Measurements from ENCODE around the gene FNTB. TPM values are rescaled to one million over a fixed set of nuclear protein-coding genes. Genes with fewer than 3 reads are reported as not detected.

FNTB gene
- total RNA-seq, 2 donors from 2014 or later = 8.0 to 14.8 TPM

- DNase-seq (ENCODE audit: low spot score) = no peak
- intact Hi-C loops (cut with DNase I) = no loop called here
Observed at GRCh38 chr14:65038966-65039365, 52.3 kb downstream of the FNTB start.

- intact Hi-C loops (cut with DNase I) = no loop called here
- DNase-seq (ENCODE audit: low spot score) = no peak
Observed at GRCh38 chr14:65040666-65041433, 54.2 kb downstream of the FNTB start.

DNA sequence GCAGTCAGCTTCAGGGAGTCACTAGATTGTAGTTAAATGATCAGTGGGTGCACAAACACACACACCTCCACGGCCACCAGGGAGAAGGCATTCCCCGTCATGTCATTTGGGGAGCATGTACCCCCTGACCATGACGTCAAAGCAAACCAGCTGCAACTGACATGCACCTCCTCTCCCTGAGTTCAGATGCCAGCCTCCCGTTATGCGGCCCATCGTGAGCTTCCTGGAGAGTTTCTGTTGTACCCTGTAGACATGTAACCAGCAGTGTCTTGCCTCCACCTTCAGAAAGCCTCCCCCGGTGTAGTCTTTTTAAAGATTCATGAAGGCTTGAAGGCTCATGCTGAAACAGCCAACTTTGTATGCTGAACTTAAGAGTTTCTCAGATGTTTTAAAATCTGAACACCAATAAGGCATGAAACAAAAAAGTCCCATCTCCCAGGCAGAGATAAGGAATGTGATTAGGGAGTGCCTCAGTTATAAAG is 54.8 kb downstream of the FNTB start:
- intact Hi-C loops (cut with DNase I) = no loop called here
- no peak for DNase-seq (ENCODE audit: low spot score)

DNA sequence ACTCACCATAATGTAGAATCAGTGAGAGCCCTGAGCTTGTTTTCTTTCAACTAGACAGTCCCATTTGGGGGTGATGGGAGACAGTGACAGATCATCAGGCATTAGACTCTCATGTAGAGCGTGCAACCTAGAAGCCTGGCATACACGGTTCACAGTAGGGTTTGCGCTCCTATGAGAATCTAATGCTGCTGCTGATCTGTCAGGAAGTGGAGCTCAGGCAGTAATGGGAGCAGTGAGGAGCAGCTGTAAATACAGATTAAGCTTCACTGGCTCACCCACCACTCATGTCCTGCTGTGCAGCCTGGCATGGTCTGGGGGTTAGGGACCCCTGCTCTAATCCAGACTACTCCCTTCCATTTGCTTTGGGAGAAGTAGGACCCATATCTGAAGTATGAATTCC is 55.6 kb downstream of the FNTB start:
- intact Hi-C loops (cut with DNase I) = no loop called here

GRCh38 chr14:65042731-65043372 is 56.2 kb downstream of the FNTB start:
- intact Hi-C loops (cut with DNase I) = no loop called here
- no peak for DNase-seq (ENCODE audit: low spot score)

More for the DNA sequence above, 55.6 kb downstream of the FNTB start:
- DNase-seq (ENCODE audit: low spot score) = no peak

DNA sequence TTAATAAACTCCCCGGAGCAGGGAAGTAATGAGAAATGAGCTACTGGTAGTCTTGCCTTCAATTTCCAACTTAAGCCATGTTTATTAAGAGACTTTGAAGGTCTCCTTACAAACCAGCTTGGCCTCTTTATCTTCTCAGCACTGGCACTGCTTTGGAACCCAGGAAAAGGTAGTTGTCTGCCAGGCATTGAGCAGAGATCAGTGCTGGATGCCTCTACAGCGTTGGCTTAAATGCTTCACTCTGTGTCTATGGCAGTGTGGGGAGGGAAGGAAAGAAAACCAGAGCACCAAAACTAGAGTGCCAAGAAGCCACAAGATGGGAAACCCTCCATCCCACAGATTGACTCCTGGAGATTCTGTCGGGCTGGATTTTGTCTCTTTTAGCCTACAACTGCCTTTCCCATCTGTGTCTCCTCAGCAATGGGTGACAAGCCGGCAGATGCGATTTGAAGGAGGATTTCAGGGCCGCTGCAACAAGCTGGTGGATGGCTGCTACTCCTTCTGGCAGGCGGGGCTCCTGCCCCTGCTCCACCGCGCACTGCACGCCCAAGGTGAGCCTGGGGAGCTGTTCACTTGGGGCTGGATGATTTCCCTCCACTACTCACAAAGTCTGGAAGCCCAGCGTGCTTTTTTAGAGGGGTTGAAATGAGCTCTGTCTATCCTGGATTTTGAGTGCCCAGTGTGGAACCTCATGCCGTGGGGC is 57.3 kb downstream of the FNTB start:
- DNase-seq (ENCODE audit: low spot score) = no peak
- intact Hi-C loops (cut with DNase I) = no loop called here

DNA sequence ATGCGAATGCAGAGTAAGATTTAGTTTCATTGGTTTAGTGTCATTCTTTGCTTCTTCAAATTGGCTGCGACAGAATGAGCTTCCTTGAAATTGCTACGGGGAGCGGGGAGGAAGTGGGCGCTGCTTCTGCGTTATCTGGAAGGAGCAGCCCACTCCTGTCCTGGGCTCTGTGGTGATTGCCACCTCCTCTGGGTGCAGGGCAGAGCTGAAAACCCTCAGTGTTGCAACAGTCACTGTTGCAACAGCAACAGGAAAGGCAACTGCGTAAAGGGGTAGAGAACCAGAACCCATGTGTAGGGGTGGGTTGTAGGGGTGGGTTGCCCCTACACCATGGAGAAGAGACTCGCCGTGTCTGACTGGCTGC is 57.9 kb downstream of the FNTB start:
- intact Hi-C loops (cut with DNase I) = no loop called here

DNA sequence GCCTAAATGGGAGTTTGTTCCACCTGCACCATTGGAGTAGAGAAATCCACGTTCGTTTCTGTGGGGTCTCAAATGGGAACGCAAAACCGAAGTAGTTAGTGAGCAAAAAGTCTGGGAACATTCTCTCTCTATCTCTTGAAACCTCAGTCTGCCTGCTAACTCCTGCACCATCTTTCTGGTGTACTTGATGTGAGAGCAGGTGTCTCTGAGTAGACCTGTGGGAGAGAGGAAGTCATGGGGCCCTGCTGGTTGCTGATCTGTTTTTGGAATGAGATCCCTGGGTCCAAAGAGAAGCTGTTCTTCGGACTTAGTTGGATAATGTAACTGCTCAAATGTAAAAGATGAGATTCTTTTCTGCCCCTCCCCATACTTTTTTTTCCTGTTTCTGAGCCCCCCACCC is 58.3 kb downstream of the FNTB start:
- intact Hi-C loops (cut with DNase I) = no loop called here
- DNase-seq (ENCODE audit: low spot score) = no peak

More for the DNA sequence above, 57.9 kb downstream of the FNTB start:
- DNase-seq (ENCODE audit: low spot score) = no peak

DNA sequence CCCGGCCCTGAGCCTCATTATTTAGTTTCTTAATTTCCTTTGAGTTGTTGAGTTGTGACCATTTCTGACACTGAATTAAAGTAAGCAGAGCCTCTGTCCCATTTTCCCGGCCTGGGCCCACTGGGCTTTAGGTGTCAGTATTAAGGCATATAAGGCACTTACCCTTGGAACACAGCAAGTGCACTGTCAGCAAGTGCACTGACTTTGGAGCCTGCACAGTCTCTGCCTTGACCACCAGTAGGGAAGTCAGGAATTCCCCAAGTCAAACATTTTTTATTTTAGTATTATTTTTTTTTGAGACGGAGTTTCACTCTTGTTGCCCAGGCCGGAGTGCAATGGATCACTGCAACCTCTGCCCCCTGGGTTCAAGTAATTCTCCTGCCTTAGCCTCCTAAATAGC is 59.0 kb downstream of the FNTB start:
- intact Hi-C loops (cut with DNase I) = no loop called here
- DNase-seq (ENCODE audit: low spot score) = no peak

DNA sequence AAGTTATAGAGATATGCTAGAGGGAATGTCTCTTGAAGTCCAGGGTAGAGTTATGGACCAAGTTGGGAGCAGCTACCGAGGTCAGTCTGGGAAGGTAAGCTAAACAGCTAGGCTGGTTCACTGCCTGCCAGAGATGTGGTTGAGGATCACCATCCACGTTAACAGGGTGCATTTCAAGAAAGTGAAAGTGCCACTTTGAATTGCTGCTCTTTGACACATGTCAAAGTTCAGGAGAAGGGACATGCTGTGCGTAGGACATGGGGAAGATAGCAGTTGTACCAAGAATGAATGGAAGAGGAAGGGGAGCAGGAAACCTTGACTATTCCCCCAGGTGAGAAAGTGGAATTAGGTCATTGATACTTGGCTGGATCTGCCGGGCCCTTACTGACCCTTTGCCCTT is 66.1 kb downstream of the FNTB start:
- no peak for DNase-seq (ENCODE audit: low spot score)
- intact Hi-C loops (cut with DNase I) = no loop called here

GRCh38 chr14:65053466-65053865 is 66.8 kb downstream of the FNTB start:
- DNase-seq (ENCODE audit: low spot score) = no peak
- intact Hi-C loops (cut with DNase I) = no loop called here

DNA sequence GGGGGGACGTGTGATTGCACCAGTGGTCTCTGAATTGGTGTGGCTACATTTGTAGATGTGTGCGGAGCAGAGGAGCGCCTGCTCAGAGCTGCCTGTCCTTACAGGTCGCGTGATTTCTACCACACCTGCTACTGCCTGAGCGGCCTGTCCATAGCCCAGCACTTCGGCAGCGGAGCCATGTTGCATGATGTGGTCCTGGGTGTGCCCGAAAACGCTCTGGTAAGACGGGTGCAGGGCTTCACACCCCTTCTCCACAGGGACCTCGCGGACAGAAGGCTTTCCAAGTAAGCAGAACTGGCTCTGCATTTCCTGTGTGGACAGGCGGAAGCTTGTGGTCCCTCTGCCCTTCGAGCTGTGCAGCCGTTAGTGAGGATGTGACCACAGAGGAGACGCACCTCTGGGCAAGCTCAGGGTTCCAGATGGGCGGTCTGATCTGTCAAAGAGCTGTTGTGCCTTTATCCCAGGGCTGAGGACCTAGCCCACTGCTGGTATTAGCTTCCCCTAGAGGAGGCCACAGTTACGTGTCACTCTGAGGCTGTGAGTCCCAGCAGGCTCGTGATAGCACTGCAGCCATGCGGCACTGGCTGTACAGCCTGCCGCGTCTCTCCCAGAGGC is 67.9 kb downstream of the FNTB start:
- intact Hi-C loops (cut with DNase I) = no loop called here

GRCh38 chr14:65057695-65058094 is 71.0 kb downstream of the FNTB start:
- no peak for DNase-seq (ENCODE audit: low spot score)
- intact Hi-C loops (cut with DNase I) = no loop called here

More for the DNA sequence above, 67.9 kb downstream of the FNTB start:
- no peak for DNase-seq (ENCODE audit: low spot score)

GRCh38 chr14:65062096-65063075 is 75.7 kb downstream of the FNTB start:
- no peak for DNase-seq (ENCODE audit: low spot score)
- intact Hi-C loops (cut with DNase I) = no loop called here

GRCh38 chr14:65065719-65066118 is 79.0 kb downstream of the FNTB start:
- DNase-seq (ENCODE audit: low spot score) = no peak
- intact Hi-C loops (cut with DNase I) = no loop called here

- no peak for DNase-seq (ENCODE audit: low spot score)
- intact Hi-C loops (cut with DNase I) = no loop called here
Observed at GRCh38 chr14:65069874-65070413, 83.2 kb downstream of the FNTB start.

DNA sequence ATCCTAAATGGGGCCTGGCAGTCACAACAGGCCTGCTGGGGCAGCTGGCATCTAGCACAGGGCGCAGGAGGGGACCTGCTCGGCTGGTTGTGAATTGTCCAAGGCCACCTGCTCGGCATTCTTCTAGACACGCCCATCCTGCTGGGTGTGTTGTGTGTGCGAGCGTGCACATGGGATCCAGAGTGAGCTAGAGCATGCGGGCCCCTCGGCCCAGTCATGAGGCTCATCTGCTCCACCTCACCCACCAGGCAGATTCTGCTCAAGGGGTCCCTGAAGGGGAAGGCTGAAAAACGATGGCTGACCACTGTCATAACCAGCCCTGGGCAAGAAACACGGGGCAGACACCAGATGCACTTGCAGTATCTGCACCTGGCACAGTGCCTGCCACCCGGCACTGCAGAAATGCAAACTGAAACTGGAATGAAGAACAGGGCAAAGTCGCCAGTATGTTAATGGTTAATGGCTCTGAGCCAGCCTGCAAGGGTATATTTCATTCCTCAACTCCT is 83.8 kb downstream of the FNTB start:
- intact Hi-C loops (cut with DNase I) = no loop called here
- no peak for DNase-seq (ENCODE audit: low spot score)

DNA sequence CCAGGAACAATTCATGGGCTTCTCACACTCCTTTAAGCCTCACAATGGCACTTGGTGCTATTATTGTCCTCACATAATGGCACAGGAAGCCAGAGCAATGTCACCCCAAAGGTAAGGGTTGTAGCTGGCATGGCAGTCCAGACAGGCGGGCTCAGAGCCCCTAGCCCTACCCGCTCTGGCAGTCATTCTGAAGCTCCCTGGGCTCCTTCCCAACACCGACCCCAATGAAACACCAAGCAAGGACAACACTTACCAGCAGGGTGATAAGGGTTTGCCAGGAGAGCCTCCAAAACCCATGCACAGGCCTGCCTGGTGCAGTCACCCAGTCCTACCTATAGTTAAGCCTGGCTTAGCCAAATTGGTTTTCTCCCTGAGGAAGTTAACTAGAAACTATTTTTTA is 84.8 kb downstream of the FNTB start:
- intact Hi-C loops (cut with DNase I) = no loop called here

More for the DNA sequence above, 84.8 kb downstream of the FNTB start:
- DNase-seq (ENCODE audit: low spot score) = no peak
